Endothelial cell of umbilical vein (primary cell): Measurements from ENCODE around the gene DNAJB12. TPM values are rescaled to one million over a fixed set of nuclear protein-coding genes. Genes with fewer than 3 reads are reported as not detected.

Source experiments
- BruUV-seq: library from RNA; stranded (reverse); fragments of 400-500 nt; replicated peaks from 2 replicates; lab custom pipeline; 2021; lab: Mats Ljungman, UMichigan
- CTCF ChIA-PET: fragments of 300-600, 350-600 bp; sonication (Branson Sonifier 250); formaldehyde crosslinking; loops from one replicate; lab custom pipeline; 2021; ENCODE audit warnings: antibody characterized with exemption, inconsistent platforms; lab: Charles Lee
- POLR2A ChIA-PET: fragments of 300-600, 350-600 bp; sonication (Branson Sonifier 250); formaldehyde crosslinking; loops from one replicate; lab custom pipeline; 2021; ENCODE audit warnings: antibody characterized with exemption, inconsistent platforms; lab: Charles Lee
- DNase-seq: peaks from one replicate; pipeline ENCODE4 v3.0.0-alpha.2; 2011; ENCODE audit warnings: low read depth, low spot score
- FAIRE-seq: peaks from 2 replicates; lab custom pipeline; 2011; peaks lifted over from hg19 to GRCh38; lab: Jason Lieb, UNC
- H2AFZ ChIP-seq: 2 replicates; pipeline ENCODE4 v1.6.0; 2012; ENCODE audit warnings: low read depth, low read length, control low read depth, inconsistent platforms
- H3K27ac ChIP-seq: 2 replicates; pipeline ENCODE4 v1.5.1; 2011; ENCODE audit warnings: low read depth, mild to moderate bottlenecking, control low read depth, low read length, moderate library complexity; ENCODE audit not compliant: insufficient read depth
- H3K27me3 ChIP-seq, 2 experiments: 2 replicates each; pipeline versions ENCODE4 v1.6.0 to v1.6.1; 2011; ENCODE audit warnings: low read length in 2 of 2, mixed read lengths in 1 of 2; ENCODE audit not compliant: control insufficient read depth in 2 of 2, insufficient read depth in 2 of 2
- H3K36me3 ChIP-seq, 2 experiments: 2 replicates in 1 of 2; 3 replicates in 1 of 2; pipeline ENCODE4 v1.5.1; 2011; ENCODE audit warnings: low read length in 2 of 2, mild to moderate bottlenecking in 1 of 2, moderate library complexity in 1 of 2; ENCODE audit not compliant: control insufficient read depth in 2 of 2, insufficient read depth in 2 of 2; ENCODE audit errors: extremely low read depth in 1 of 2
- H3K4me1 ChIP-seq: 3 replicates; pipeline ENCODE4 v1.5.1; 2011; ENCODE audit warnings: mild to moderate bottlenecking, low read length; ENCODE audit not compliant: control insufficient read depth, insufficient read depth; ENCODE audit errors: extremely low read depth
- H3K4me2 ChIP-seq: 2 replicates; pipeline ENCODE4 v1.6.1; 2011; ENCODE audit warnings: low read length, control low read depth, mixed read lengths; ENCODE audit not compliant: insufficient read depth
- H3K4me3 ChIP-seq, 3 experiments: fragments of 200-600 bp in 1 of 3; sonication (generic), shearing (Covaris generic) in 1 of 3; replicated peaks in 1 of 3; 2 replicates each; pipeline ENCODE4 v1.5.1; 2011 to 2016; ENCODE audit warnings: control low read depth in 3 of 3, low read length in 3 of 3, mild to moderate bottlenecking in 2 of 3, inconsistent platforms in 1 of 3, low read depth in 1 of 3, moderate library complexity in 1 of 3; ENCODE audit not compliant: insufficient read depth in 1 of 3
- H3K79me2 ChIP-seq: 2 replicates; pipeline ENCODE4 v1.6.0; 2012; ENCODE audit warnings: low read length, inconsistent platforms; ENCODE audit not compliant: control insufficient read depth, insufficient read depth
- H3K9ac ChIP-seq: replicated peaks from 2 replicates; pipeline ENCODE3; 2011; ENCODE audit warnings: low read length, control low read depth; ENCODE audit not compliant: insufficient read depth; ENCODE audit errors: extremely low read depth
- H3K9me1 ChIP-seq: replicated peaks from 3 replicates; pipeline ENCODE4 v1.6.0; 2011; ENCODE audit warnings: mild to moderate bottlenecking, low read length; ENCODE audit not compliant: control insufficient read depth, insufficient read depth; ENCODE audit errors: extremely low read depth
- H3K9me3 ChIP-seq: replicated peaks from 2 replicates; pipeline ENCODE4 v1.5.1; 2012; ENCODE audit warnings: low read length, inconsistent platforms; ENCODE audit not compliant: control insufficient read depth, insufficient read depth
- H4K20me1 ChIP-seq: replicated peaks from 2 replicates; pipeline ENCODE3; 2011; ENCODE audit warnings: mild to moderate bottlenecking, low read length; ENCODE audit not compliant: control insufficient read depth, insufficient read depth; ENCODE audit errors: extremely low read depth
- CTCF ChIP-seq, 2 donors: IDR thresholded peaks; 1 replicate in 1 of 2; 2 replicates in 1 of 2; pipeline ENCODE4 v1.5.1; 2011; ENCODE audit warnings: low read length in 2 of 2, mild to moderate bottlenecking in 2 of 2, moderate library complexity in 2 of 2, control low read depth in 1 of 2, inconsistent platforms in 1 of 2, low read depth in 1 of 2; ENCODE audit not compliant: insufficient read depth in 1 of 2; ENCODE audit errors: extremely low read depth in 1 of 2
- EZH2 ChIP-seq: IDR thresholded peaks from 2 replicates; pipeline ENCODE4 v1.6.1; 2012; ENCODE audit warnings: borderline replicate concordance, low read depth, mild to moderate bottlenecking, moderate library complexity, low read length, inconsistent platforms; ENCODE audit not compliant: severe bottlenecking
- FOS ChIP-seq: IDR thresholded peaks from 2 replicates; pipeline ENCODE4 v1.6.1; 2011; ENCODE audit warnings: mild to moderate bottlenecking, low read length, moderate library complexity, borderline replicate concordance; ENCODE audit not compliant: insufficient read depth
- GATA2 ChIP-seq: IDR thresholded peaks from 2 replicates; pipeline ENCODE4 v1.7.0; 2011; ENCODE audit warnings: low read depth, mild to moderate bottlenecking, moderate library complexity, mixed read lengths, low read length; ENCODE audit not compliant: insufficient read length, insufficient read depth
- JUN ChIP-seq: IDR thresholded peaks from 2 replicates; pipeline ENCODE4 v1.6.1; 2011; ENCODE audit warnings: borderline replicate concordance, low read depth; ENCODE audit not compliant: insufficient read length, insufficient read depth
- MYC ChIP-seq: IDR thresholded peaks from one replicate; pipeline ENCODE4 v1.6.1; 2011; ENCODE audit warnings: mild to moderate bottlenecking, low read depth, low read length
- POLR2A ChIP-seq: IDR thresholded peaks from 2 replicates; pipeline ENCODE4 v1.6.1; 2012; ENCODE audit warnings: low read depth, mild to moderate bottlenecking, control low read depth, low read length
- POLR2AphosphoS5 ChIP-seq: IDR thresholded peaks from 2 replicates; pipeline ENCODE4 v1.6.1; 2012; ENCODE audit warnings: low read depth, mild to moderate bottlenecking, control low read depth, low read length, moderate library complexity; ENCODE audit not compliant: insufficient read depth
- dilution Hi-C: fragments of 300-500 bp; cut with MboI; formaldehyde crosslinking; loops from one replicate; pipeline ENCODE4 v1.15.0; 2019; ENCODE audit warnings: low sequenced_read_pairs; ENCODE audit not compliant: extremely low pct_ligation_motif_present
- intact Hi-C: fragments of 100-400 bp; cut with micrococcal nuclease; formaldehyde crosslinking; loops from one replicate; pipeline ENCODE4 v1.10.0; 2022
- polyA plus RNA-seq, 4 experiments: library from polyadenylated mRNA; depleted of rRNA in 3 of 4; stranded (reverse) in 3 of 4; unstranded in 1 of 4; fragments of >200 nt; gene quantifications; 2 replicates each; pipeline versions ENCODE4 v1.2.1 to v1.2.3, GENCODE V29; 2011 to 2012; ENCODE audit warnings: missing spikeins in 1 of 4
- total RNA-seq: library from RNA; stranded (reverse); gene quantifications from 2 replicates; pipeline ENCODE4 v1.2.3, GENCODE V29; 2021
- TF ChIP-seq, protein P1 (sequence below): IDR thresholded peaks from 2 replicates; pipeline ENCODE4 v1.6.1; 2011; ENCODE audit not compliant: insufficient read depth, insufficient read length

DNAJB12 gene
- total and polyA plus RNA-seq, 2 donors (not counting 3 experiments of a cell fraction or from before 2014, with no cell fraction given) = 27.2 to 44.2 TPM

- no peaks in the 10 kb centered on the region for H3K9me1 ChIP-seq
- CTCF ChIA-PET = interaction anchor here (0.7 to 5.4 kb wide), 7 partner anchors 11 to 425 kb away, joined by 3 to 72 read pairs (median 4); partner anchors contain the start of genes ASCC1 and DDIT4
- H4K20me1 ChIP-seq = no peaks in the 10 kb centered on the region
- peaks cover 63% of the 10 kb centered on the region for H3K4me1 ChIP-seq
- FAIRE-seq = peak; percentile 12
- DNase-seq = no peak
- peak overlapping the region; percentile 83 for H3K9ac ChIP-seq
- dilution Hi-C loops = no loop called here
- intact Hi-C loops = no loop called here
- no peaks in the 10 kb centered on the region for H3K36me3 ChIP-seq
- H3K4me2 ChIP-seq = no peak overlapping the region
- no peaks in the 10 kb centered on the region for H3K27me3 ChIP-seq
- no TSS peak for BruUV-seq
- no peaks in the 10 kb centered on the region for H3K79me2 ChIP-seq
- no peaks in the 10 kb centered on the region for H3K9me3 ChIP-seq
- H2AFZ ChIP-seq = no peak overlapping the region
- POLR2A ChIA-PET = interaction anchor here (0.6 to 5.6 kb wide), 6 partner anchors 24 to 195 kb away, joined by 3 to 59 read pairs (median 8); partner anchors contain the start of gene DDIT4
- no peak overlapping the region for H3K4me3 ChIP-seq
- TF ChIP-seq GATA2 (no peak), MYC (no peak)
- peak overlapping the region; percentile 100 for H3K27ac ChIP-seq
These were observed 33.3 kb downstream of the DNAJB12 start for GRCh38 chr10:72321248-72322029.

DNA sequence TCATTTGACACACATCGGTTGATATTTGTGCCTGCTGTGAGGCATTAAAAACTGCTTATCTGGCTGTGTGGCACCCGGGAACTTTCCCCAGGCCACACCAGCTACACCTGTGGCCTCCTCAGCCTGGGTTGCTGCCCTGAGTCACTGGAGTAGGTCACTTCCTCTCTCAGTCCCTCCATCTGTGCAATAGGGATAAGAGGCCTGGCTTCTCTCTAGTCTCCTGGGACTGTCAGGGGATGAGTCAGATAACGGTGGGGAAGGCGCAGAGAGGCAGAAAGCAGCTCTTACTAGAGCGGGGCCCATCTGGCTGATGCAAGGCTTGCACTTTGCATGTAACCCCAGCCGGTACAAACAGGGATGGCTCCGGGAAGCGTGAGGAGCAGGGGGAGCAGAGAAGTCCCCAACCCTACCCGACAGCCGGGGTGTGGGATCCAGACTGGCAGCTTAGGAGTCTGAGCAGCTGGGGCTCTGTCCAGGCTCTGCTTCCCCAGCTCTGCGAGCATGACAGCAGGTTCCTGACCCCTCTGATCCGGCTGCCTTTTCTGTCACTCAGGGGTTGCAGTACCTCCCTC, 34.0 kb downstream of the DNAJB12 start:
- intact Hi-C loops = loop anchor here (1.0 kb wide), 1 partner anchor 12 kb away; no protein-coding TSS in a partner anchor
- Histone ChIP-seq H3K4me3 (no peak overlapping the region), H3K27me3 (no peaks in the 10 kb centered on the region), H3K36me3 (no peaks in the 10 kb centered on the region), H3K9me1 (no peaks in the 10 kb centered on the region), H2AFZ (no peak overlapping the region), H4K20me1 (no peaks in the 10 kb centered on the region), H3K27ac (peak overlapping the region; percentile 100), H3K9me3 (no peaks in the 10 kb centered on the region), H3K4me1 (peaks cover 70% of the 10 kb centered on the region), H3K79me2 (no peaks in the 10 kb centered on the region), H3K4me2 (peak overlapping the region; percentile 51), H3K9ac (peak overlapping the region; percentile 83)
- peak; percentile 91 for TF ChIP-seq POLR2AphosphoS5
- TF ChIP-seq GATA2 = peak; percentile 84
- TF ChIP-seq, protein P1, sequence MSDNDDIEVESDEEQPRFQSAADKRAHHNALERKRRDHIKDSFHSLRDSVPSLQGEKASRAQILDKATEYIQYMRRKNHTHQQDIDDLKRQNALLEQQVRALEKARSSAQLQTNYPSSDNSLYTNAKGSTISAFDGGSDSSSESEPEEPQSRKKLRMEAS = no peak
- peak; percentile 81 for TF ChIP-seq JUN
- peak; percentile 99 for TF ChIP-seq FOS
- no peak for TF ChIP-seq MYC
- TF ChIP-seq CTCF (IDR thresholded peaks at IDR 0.05; ENCODE audit: extremely low read depth in 1 of 2, insufficient read depth in 1 of 2, low read depth in 1 of 2, low read length in 2 of 2) = no peak
- TF ChIP-seq EZH2 = no peak
- no peak for TF ChIP-seq POLR2A
- CTCF ChIA-PET = interaction anchor here (0.8 to 5.4 kb wide), 8 partner anchors 9 to 195 kb away, joined by 3 to 72 read pairs (median 6); partner anchors contain the start of gene DDIT4
- dilution Hi-C loops = no loop called here
- POLR2A ChIA-PET = interaction anchor here (0.6 to 5.6 kb wide), 6 partner anchors 23 to 195 kb away, joined by 3 to 59 read pairs (median 8); partner anchors contain the start of gene DDIT4
- no TSS peak for BruUV-seq
- FAIRE-seq (peak; percentile 99), DNase-seq (peak; percentile 90)
